Mesothelial cell of epicardium (in vitro differentiated cells): ENCODE measurements around the gene SLC25A3. TPM values are rescaled to one million over a fixed set of nuclear protein-coding genes. Genes with fewer than 3 reads are reported as not detected.
"Not testable (repeated sequence)": the region's sequence is repeated elsewhere in the genome, so short reads cannot be mapped to it uniquely, and the experiment has no call there.

Experiments used
- DNase-seq, 2 experiments: peaks; one replicate each; pipeline ENCODE4 v3.0.0; 2021; ENCODE audit warnings: low spot score in 2 of 2; ENCODE audit not compliant: unreplicated experiment in 2 of 2
- H3K27ac Mint-ChIP-seq: 2 replicates; pipeline ENCODE4 v1.8.0; 2021; ENCODE audit warnings: mixed read lengths
- H3K27me3 Mint-ChIP-seq: 2 replicates; pipeline ENCODE4 v1.8.0; 2021; ENCODE audit warnings: low read depth, mixed read lengths
- H3K36me3 Mint-ChIP-seq: 2 replicates; pipeline ENCODE4 v1.8.0; 2021; ENCODE audit warnings: mixed read lengths
- H3K4me1 Mint-ChIP-seq: 2 replicates; pipeline ENCODE4 v1.8.0; 2021; ENCODE audit warnings: mixed read lengths
- H3K4me3 Mint-ChIP-seq: 2 replicates; pipeline ENCODE4 v1.8.0; 2021; ENCODE audit warnings: mild to moderate bottlenecking, moderate library complexity, mixed read lengths
- H3K9me3 Mint-ChIP-seq: 2 replicates; pipeline ENCODE4 v1.8.0; 2021; ENCODE audit warnings: mixed read lengths
- total RNA-seq: library from RNA; stranded (reverse); gene quantifications from 3 replicates; pipeline ENCODE4 v1.2.1, GENCODE V29; 2021
- TF ChIP-seq, protein P1 (sequence below): fragments of 200-600 bp; sonication (generic); IDR thresholded peaks from one replicate; pipeline ENCODE4 v1.5.0; 2021; ENCODE audit warnings: antibody characterized with exemption; ENCODE audit not compliant: unreplicated experiment

SLC25A3 gene
- total RNA-seq, 1 donor from 2014 or later: 511 TPM

DNA sequence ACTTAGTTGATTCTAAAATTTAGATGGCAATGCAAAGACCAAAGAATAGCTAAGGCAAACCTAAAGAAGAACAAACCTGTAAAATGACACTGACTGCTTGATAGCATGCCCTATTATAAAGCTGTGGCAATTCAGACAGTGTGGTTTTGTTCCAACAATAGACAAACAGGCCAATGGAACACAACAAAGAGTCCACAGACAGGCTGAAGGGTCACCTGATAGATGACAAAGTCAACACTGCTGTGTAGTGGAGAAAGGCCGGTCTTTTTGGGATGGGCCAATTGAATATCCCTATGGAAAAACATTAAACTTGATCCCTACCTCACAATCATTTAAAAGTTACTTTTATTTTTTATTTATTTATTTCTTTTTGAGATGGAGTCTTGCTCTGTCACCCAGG is 33.8 kb upstream of the SLC25A3 start:
- TF ChIP-seq, protein P1, sequence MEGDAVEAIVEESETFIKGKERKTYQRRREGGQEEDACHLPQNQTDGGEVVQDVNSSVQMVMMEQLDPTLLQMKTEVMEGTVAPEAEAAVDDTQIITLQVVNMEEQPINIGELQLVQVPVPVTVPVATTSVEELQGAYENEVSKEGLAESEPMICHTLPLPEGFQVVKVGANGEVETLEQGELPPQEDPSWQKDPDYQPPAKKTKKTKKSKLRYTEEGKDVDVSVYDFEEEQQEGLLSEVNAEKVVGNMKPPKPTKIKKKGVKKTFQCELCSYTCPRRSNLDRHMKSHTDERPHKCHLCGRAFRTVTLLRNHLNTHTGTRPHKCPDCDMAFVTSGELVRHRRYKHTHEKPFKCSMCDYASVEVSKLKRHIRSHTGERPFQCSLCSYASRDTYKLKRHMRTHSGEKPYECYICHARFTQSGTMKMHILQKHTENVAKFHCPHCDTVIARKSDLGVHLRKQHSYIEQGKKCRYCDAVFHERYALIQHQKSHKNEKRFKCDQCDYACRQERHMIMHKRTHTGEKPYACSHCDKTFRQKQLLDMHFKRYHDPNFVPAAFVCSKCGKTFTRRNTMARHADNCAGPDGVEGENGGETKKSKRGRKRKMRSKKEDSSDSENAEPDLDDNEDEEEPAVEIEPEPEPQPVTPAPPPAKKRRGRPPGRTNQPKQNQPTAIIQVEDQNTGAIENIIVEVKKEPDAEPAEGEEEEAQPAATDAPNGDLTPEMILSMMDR: no peak
- peaks cover 8% of the 10 kb centered on the region for H3K9me3 Mint-ChIP-seq
- no peak overlapping the region for H3K27ac Mint-ChIP-seq
- no peak overlapping the region for H3K4me3 Mint-ChIP-seq
- no peaks in the 10 kb centered on the region for H3K36me3 Mint-ChIP-seq
- DNase-seq: no peak
- no peaks in the 10 kb centered on the region for H3K27me3 Mint-ChIP-seq
- H3K4me1 Mint-ChIP-seq: no peaks in the 10 kb centered on the region

DNA sequence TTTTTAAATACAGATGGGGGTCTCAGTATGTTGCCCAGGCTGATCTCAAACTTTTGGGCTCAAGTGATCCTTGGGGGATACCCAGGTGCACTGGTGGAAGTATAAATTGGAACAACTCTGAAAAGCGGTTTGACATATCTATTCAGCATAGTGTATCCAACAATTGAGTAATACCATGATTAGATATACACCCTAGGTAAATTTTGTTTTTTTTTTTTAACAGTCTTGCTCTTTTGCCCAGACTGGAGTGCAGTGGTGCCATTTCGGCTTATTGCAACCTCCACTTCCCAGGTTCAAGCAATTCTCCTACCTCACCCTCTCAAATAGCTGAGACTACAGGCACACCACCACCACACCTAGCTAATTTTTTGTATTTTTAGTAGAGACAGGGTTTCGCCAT is 31.6 kb upstream of the SLC25A3 start:
- Mint-ChIP-seq H3K4me3 (no peak overlapping the region), H3K27me3 (no peaks in the 10 kb centered on the region), H3K9me3 (no peaks in the 10 kb centered on the region), H3K36me3 (no peaks in the 10 kb centered on the region), H3K27ac (no peak overlapping the region), H3K4me1 (peaks cover 4% of the 10 kb centered on the region)
- TF ChIP-seq, protein P1: no peak
- no peak for DNase-seq

DNA sequence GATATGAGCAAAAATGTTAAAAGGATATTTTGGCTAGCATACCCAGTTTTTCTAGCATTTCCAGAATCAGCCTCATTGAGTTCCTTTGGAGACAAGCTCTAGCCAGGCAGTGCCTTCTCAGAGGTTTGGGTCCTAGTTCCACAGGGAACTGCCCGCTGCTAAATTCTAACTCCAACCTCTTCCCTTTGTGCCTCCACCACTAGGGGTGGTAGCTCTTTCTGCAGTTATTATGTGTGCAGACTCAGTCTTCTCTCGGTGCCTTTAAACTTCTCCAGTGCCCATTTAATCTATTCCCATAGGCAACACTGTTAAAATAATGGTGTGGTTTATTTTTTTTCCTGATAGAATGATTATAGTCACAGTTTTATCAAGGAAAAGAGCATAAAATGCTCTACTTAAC is 21.5 kb upstream of the SLC25A3 start:
- H3K27me3 Mint-ChIP-seq: no peaks in the 10 kb centered on the region

DNA sequence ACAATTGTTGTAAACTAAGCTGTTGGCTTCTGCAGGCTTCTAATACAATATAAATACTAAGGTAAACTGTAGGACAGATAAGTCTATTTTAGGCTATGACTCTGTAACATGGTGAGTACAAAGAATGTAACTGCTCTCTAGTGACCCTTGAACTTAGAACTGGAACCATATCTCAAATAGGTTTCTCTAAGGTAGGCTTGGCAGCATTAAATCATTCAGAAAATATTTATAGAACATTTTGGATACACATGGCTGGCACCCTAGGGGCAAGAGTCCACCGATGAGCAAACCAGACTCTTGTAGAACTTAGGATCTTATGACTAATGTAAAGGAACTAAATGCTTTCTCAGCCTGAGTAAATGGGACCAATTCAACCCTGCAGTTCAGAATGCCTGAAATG is 19.4 kb upstream of the SLC25A3 start:
- Mint-ChIP-seq H3K9me3 (peaks cover 9% of the 10 kb centered on the region), H3K27me3 (no peaks in the 10 kb centered on the region), H3K4me1 (no peaks in the 10 kb centered on the region), H3K36me3 (no peaks in the 10 kb centered on the region), H3K4me3 (no peak overlapping the region), H3K27ac (no peak overlapping the region)
- DNase-seq: no peak
- TF ChIP-seq, protein P1: no peak

More for the DNA sequence above, 21.5 kb upstream of the SLC25A3 start:
- TF ChIP-seq, protein P1: no peak
- no peaks in the 10 kb centered on the region for H3K4me1 Mint-ChIP-seq
- no peak overlapping the region for H3K27ac Mint-ChIP-seq
- no peaks in the 10 kb centered on the region for H3K36me3 Mint-ChIP-seq
- H3K4me3 Mint-ChIP-seq: no peak overlapping the region
- no peak for DNase-seq
- peaks cover 9% of the 10 kb centered on the region for H3K9me3 Mint-ChIP-seq

DNA sequence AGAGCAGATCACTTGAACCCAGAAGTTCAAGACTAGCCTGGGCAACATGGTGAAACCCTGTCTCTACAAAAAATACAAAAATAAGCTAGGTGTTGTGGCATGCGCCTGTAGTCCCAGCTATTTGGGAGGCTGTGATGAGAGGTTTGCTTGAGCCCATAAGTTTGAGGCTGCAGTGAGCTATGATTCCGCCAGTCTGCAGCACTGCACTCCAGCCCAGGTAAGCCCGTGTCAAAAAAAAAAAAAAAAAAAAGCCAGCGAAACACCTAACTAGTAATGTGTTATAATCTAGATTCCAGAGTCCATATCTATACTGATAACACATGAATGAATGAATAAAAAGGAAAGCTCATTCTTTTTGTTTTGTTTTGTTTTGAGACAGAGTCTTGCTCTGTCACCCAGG is 18.5 kb upstream of the SLC25A3 start:
- Mint-ChIP-seq H3K4me3 (no peak overlapping the region), H3K27ac (no peak overlapping the region), H3K9me3 (peaks cover 4% of the 10 kb centered on the region), H3K36me3 (no peaks in the 10 kb centered on the region), H3K27me3 (no peaks in the 10 kb centered on the region), H3K4me1 (no peaks in the 10 kb centered on the region)
- DNase-seq: no peak
- TF ChIP-seq, protein P1: no peak

DNA sequence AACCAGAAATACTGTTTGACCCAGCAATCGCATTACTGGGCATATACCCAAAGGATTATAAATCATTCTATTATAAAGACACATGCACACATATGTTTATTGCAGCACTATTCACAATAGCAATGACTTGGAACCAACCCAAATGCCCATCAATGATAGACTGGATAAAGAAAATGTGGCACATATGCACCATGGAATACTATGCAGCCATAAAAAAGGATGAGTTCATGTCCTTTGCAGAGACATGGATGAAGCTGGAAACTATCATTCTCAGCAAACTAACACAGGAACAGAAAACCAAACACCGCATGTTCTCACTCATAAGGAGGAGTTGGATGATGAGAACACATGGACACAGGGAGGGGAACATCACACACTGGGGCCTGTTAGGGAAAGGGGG is 16.7 kb upstream of the SLC25A3 start:
- H3K9me3 Mint-ChIP-seq, H3K4me1 Mint-ChIP-seq, H3K27ac Mint-ChIP-seq, H3K36me3 Mint-ChIP-seq, DNase-seq, H3K27me3 Mint-ChIP-seq, H3K4me3 Mint-ChIP-seq: not testable (repeated sequence)
